Breast epithelium (tissue), 3 donors: ENCODE measurements around the gene ITGAX.

Experiments
- CTCF ChIP-seq, 3 donors: fragments of 450-650 bp; IDR thresholded peaks; one replicate each; pipeline ENCODE4 v1.5.1; 2016 to 2017; ENCODE audit warnings: antibody characterized with exemption in 3 of 3, mild to moderate bottlenecking in 3 of 3, moderate library complexity in 3 of 3
- POLR2A ChIP-seq: fragments of 450-650 bp; IDR thresholded peaks from one replicate; pipeline ENCODE4 v1.6.1; 2016; ENCODE audit warnings: antibody characterized with exemption, mild to moderate bottlenecking, moderate library complexity
- POLR2AphosphoS5 ChIP-seq, 3 donors: sonication (generic); formaldehyde crosslinking; IDR thresholded peaks; one replicate each; pipeline ENCODE4 v1.6.1; 2017; ENCODE audit warnings: antibody characterized with exemption in 3 of 3

GRCh38 chr16:31409433-31409832 lies 54.5 kb downstream of the ITGAX start:
- TF ChIP-seq POLR2A (no peak), CTCF (IDR thresholded peaks at IDR 0.05) (no peak), POLR2AphosphoS5 (IDR thresholded peaks at IDR 0.05) (no peak)
